IMR-90 (cell line): ENCODE data around the gene PRPF40B. TPM values are rescaled to one million over a fixed set of nuclear protein-coding genes. Genes with fewer than 3 reads are reported as not detected.

Experiments
- ATAC-seq: fragments of 200-7000 bp; cut with Tn5 transposase; 2 replicates; pipeline ENCODE4 v1.9.1; 2020; ENCODE audit warnings: low read depth, mild to moderate bottlenecking, moderate library complexity
- BruUV-seq: library from RNA; stranded (reverse); fragments of 400-500 nt; replicated peaks from 2 replicates; lab custom pipeline; 2021; lab: Mats Ljungman, UMichigan
- CTCF ChIA-PET: fragments of 300-600 bp; formaldehyde crosslinking; extraction: SDS; loops from one replicate; lab custom pipeline; 2021; ENCODE audit warnings: antibody characterized with exemption; lab: Yijun Ruan, JAX
- POLR2A ChIA-PET: fragments of 300-600 bp; sonication (Branson Sonifier 250); formaldehyde crosslinking; loops from one replicate; lab custom pipeline; 2022; ENCODE audit warnings: antibody characterized with exemption; ENCODE audit not compliant: unreplicated experiment; lab: Charles Lee
- DNase-seq: peaks from one replicate; pipeline ENCODE4 v3.0.0; 2013
- H2AFZ ChIP-seq: replicated peaks from 2 replicates; pipeline ENCODE3; 2013; ENCODE audit warnings: low read length, mild to moderate bottlenecking; ENCODE audit not compliant: poor library complexity
- H2AK5ac ChIP-seq: 2 replicates; pipeline ENCODE4 v1.6.1; 2013; ENCODE audit warnings: low read depth, low read length, inconsistent platforms
- H2AK9ac ChIP-seq: replicated peaks from 2 replicates; pipeline ENCODE3; 2013; ENCODE audit warnings: mild to moderate bottlenecking, low read depth, low read length, moderate library complexity; ENCODE audit not compliant: poor library complexity
- H2BK120ac ChIP-seq: 2 replicates; pipeline ENCODE4 v1.6.1; 2013; ENCODE audit warnings: low read depth, low read length, inconsistent platforms
- H2BK15ac ChIP-seq: 3 replicates; pipeline ENCODE4 v1.6.1; 2013; ENCODE audit warnings: low read depth, low read length, inconsistent platforms
- H2BK20ac ChIP-seq: 2 replicates; pipeline ENCODE4 v1.6.1; 2013; ENCODE audit warnings: low read depth, mild to moderate bottlenecking, inconsistent platforms, low read length, moderate library complexity
- H2BK5ac ChIP-seq: 2 replicates; pipeline ENCODE4 v1.6.1; 2013; ENCODE audit warnings: mild to moderate bottlenecking, low read depth, low read length, inconsistent platforms; ENCODE audit not compliant: poor library complexity, severe bottlenecking
- H3K14ac ChIP-seq: replicated peaks from 2 replicates; pipeline ENCODE4 v1.6.1; 2013; ENCODE audit warnings: low read depth, low read length, inconsistent platforms
- H3K18ac ChIP-seq: 2 replicates; pipeline ENCODE4 v1.6.1; 2013; ENCODE audit warnings: low read depth, low read length, control low read depth
- H3K23ac ChIP-seq: 2 replicates; pipeline ENCODE4 v1.6.1; 2013; ENCODE audit warnings: low read depth, low read length, inconsistent platforms
- H3K27ac ChIP-seq: 2 replicates; pipeline ENCODE4 v1.5.1; 2013; ENCODE audit warnings: mild to moderate bottlenecking, control low read depth, low read length; ENCODE audit not compliant: insufficient read depth
- H3K27me3 ChIP-seq: 2 replicates; pipeline ENCODE4 v1.6.1; 2013; ENCODE audit warnings: low read length; ENCODE audit not compliant: control insufficient read depth, insufficient read depth
- H3K36me3 ChIP-seq: 2 replicates; pipeline ENCODE4 v1.6.1; 2013; ENCODE audit warnings: low read length, mixed read lengths; ENCODE audit not compliant: control insufficient read depth, insufficient read depth
- H3K4ac ChIP-seq: 2 replicates; pipeline ENCODE4 v1.6.1; 2013; ENCODE audit warnings: low read depth, low read length, inconsistent platforms
- H3K4me1 ChIP-seq: 2 replicates; pipeline ENCODE4 v1.6.1; 2013; ENCODE audit warnings: low read length, mixed read lengths; ENCODE audit not compliant: control insufficient read depth, insufficient read depth
- H3K4me2 ChIP-seq: 2 replicates; pipeline ENCODE4 v1.6.1; 2013; ENCODE audit warnings: low read depth, mild to moderate bottlenecking, control low read depth, low read length, moderate library complexity
- H3K4me3 ChIP-seq: 2 replicates; pipeline ENCODE4 v1.5.1; 2013; ENCODE audit warnings: low read depth, mild to moderate bottlenecking, control low read depth, low read length, moderate library complexity; ENCODE audit not compliant: insufficient read depth
- H3K56ac ChIP-seq: 2 replicates; pipeline ENCODE4 v1.6.1; 2013; ENCODE audit warnings: low read length, inconsistent platforms; ENCODE audit not compliant: insufficient read depth; ENCODE audit errors: extremely low read depth
- H3K79me1 ChIP-seq, 2 experiments: 2 replicates each; pipeline ENCODE4 v1.6.1; 2013; ENCODE audit warnings: low read length in 2 of 2, inconsistent platforms in 1 of 2, low read depth in 1 of 2
- H3K9ac ChIP-seq: 2 replicates; pipeline ENCODE4 v1.6.1; 2013; ENCODE audit warnings: low read depth, low read length, control low read depth
- H3K9me1 ChIP-seq: 2 replicates; pipeline ENCODE4 v1.6.1; 2013; ENCODE audit warnings: low read length, inconsistent platforms; ENCODE audit not compliant: insufficient read depth
- H3K9me3 ChIP-seq: 2 replicates; pipeline ENCODE4 v1.6.1; 2013; ENCODE audit warnings: low read length; ENCODE audit not compliant: control insufficient read depth, insufficient read depth
- H4K20me1 ChIP-seq: 2 replicates; pipeline ENCODE4 v1.6.1; 2013; ENCODE audit warnings: low read length, inconsistent platforms; ENCODE audit not compliant: insufficient read depth
- H4K5ac ChIP-seq: 2 replicates; pipeline ENCODE4 v1.6.1; 2013; ENCODE audit warnings: mild to moderate bottlenecking, low read depth, low read length, control low read depth
- H4K8ac ChIP-seq, 2 experiments: 2 replicates each; pipeline ENCODE4 v1.6.1; 2013; ENCODE audit warnings: low read depth in 2 of 2, low read length in 2 of 2, control low read depth in 1 of 2, inconsistent platforms in 1 of 2
- H4K91ac ChIP-seq: 2 replicates; pipeline ENCODE4 v1.6.1; 2013; ENCODE audit warnings: low read depth, low read length, inconsistent platforms; ENCODE audit not compliant: insufficient read depth
- MAFK ChIP-seq: IDR thresholded peaks from 2 replicates; pipeline ENCODE4 v1.6.1; 2012; ENCODE audit warnings: low read depth, low read length, improper control_type of control experiment
- MAZ ChIP-seq: IDR thresholded peaks from 2 replicates; pipeline ENCODE4 v1.6.1; 2012; ENCODE audit warnings: low read depth, mild to moderate bottlenecking, low read length, improper control_type of control experiment, moderate library complexity, borderline replicate concordance
- RCOR1 ChIP-seq: IDR thresholded peaks from 2 replicates; pipeline ENCODE4 v1.6.1; 2012; ENCODE audit warnings: mild to moderate bottlenecking, low read length, improper control_type of control experiment; ENCODE audit not compliant: insufficient replicate concordance
- WGBS, 2 experiments: methylation state at CpG; one replicate each; pipeline versions ENCODE4 v1.1.5 to v1.1.7; 2013; ENCODE audit warnings: missing lambda C conversion rate in 2 of 2; ENCODE audit not compliant: insufficient read length in 1 of 2; ENCODE audit errors: extremely low coverage in 2 of 2; 5-methylcytosine and 5-hydroxymethylcytosine counted together
- dilution Hi-C: fragments of 300-500 bp; cut with HindIII; formaldehyde crosslinking; loops from one replicate; pipeline ENCODE4 v1.14.3; 2018; ENCODE audit warnings: low sequenced_read_pairs; ENCODE audit not compliant: unreplicated experiment
- in situ Hi-C: fragments of 300-500 bp; cut with MboI; formaldehyde crosslinking; loops from 3 replicates; pipeline ENCODE4 v1.14.3; 2019; ENCODE audit warnings: low sequenced_read_pairs, inconsistent platforms, mixed read lengths
- intact Hi-C: fragments of 100-400 bp; cut with micrococcal nuclease; formaldehyde crosslinking; loops from 2 replicates; pipeline ENCODE4 v1.10.0; 2022
- polyA plus RNA-seq, 3 experiments: library from polyadenylated mRNA; depleted of rRNA; stranded (reverse); fragments of >200 nt; gene quantifications; 2 replicates each; pipeline ENCODE4 v1.2.3, GENCODE V29; 2012; ENCODE audit warnings: low replicate concordance in 1 of 3
- total RNA-seq: library from RNA; depleted of rRNA; stranded (reverse); fragments of >200 nt; gene quantifications from 2 replicates; pipeline ENCODE4 v1.2.3, GENCODE V29; 2012

PRPF40B gene
- total and polyA plus RNA-seq, 2 of the 4 experiments (the other 2 are of a cell fraction) = 5.0 to 11.8 TPM

DNA sequence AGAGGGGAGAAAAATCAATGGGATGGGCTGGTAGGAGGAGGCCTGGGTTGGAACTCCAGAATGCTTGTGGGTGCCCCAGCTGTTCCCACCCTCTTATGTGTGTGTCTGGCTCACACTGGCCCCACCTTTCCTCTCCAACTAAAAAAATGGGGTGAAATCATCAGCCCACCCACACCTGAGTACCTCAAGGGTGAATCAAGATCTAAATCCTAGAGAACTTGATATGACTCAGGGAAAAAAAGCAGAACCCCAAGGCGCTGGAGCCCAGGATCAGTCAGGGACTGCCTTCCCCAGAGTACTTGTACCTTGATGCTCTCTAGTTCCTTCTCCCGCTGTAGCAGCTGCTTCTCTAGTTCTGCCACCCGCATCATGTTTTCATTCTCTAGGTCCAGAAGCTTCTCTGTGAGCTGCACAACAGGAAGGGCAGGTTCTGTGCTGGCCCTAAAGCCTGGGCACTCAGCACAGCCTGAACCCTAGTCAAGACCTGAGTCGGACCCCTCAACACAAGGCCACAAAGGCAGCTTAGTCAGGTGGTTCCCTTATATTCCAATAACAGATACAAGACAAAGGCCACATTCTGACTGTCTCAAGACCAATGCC is 29.7 kb downstream of the PRPF40B start:
- no peak overlapping the region for H3K4ac ChIP-seq
- H4K20me1 ChIP-seq = no peaks in the 10 kb centered on the region
- no peaks in the 10 kb centered on the region for H3K9me3 ChIP-seq
- no peak overlapping the region for H3K4me3 ChIP-seq
- no peak overlapping the region for H3K9ac ChIP-seq
- ATAC-seq (no peak), DNase-seq (no peak)
- H3K27me3 ChIP-seq = no peaks in the 10 kb centered on the region
- H3K4me2 ChIP-seq = no peak overlapping the region
- no peak overlapping the region for H3K27ac ChIP-seq
- no peak overlapping the region for H2BK5ac ChIP-seq
- H2AFZ ChIP-seq = no peak overlapping the region
- H4K91ac ChIP-seq = no peak overlapping the region
- no peak overlapping the region for H3K14ac ChIP-seq
- no peak overlapping the region for H2AK9ac ChIP-seq
- intact Hi-C loops (no loop called here), in situ Hi-C loops (no loop called here), dilution Hi-C loops (no loop called here)
- H3K18ac ChIP-seq = no peak overlapping the region
- CTCF ChIA-PET = no interaction called here
- peaks cover 7 to 11% of the 10 kb centered on the region in 2 experiments; a peak in 3 of 4 replicates for H3K79me1 ChIP-seq
- peaks cover 14% of the 10 kb centered on the region for H3K9me1 ChIP-seq
- no peak overlapping the region for H2BK120ac ChIP-seq
- no peak overlapping the region for H2BK20ac ChIP-seq
- no peak overlapping the region for H3K23ac ChIP-seq
- H2BK15ac ChIP-seq = no peak overlapping the region
- H4K8ac ChIP-seq = no peak overlapping the region
- no peak overlapping the region for H4K5ac ChIP-seq
- BruUV-seq = no TSS peak
- WGBS, 2 experiments = no CpG with 5 or more reads among the region's 4 CpGs
- peaks cover 63% of the 10 kb centered on the region for H3K36me3 ChIP-seq
- no peak overlapping the region for H2AK5ac ChIP-seq
- H3K4me1 ChIP-seq = no peaks in the 10 kb centered on the region
- no peak for TF ChIP-seq MAZ
- TF ChIP-seq MAFK = no peak
- no peak for TF ChIP-seq RCOR1
- H3K56ac ChIP-seq = no peak overlapping the region
- POLR2A ChIA-PET = no interaction called here
